Stimulated activated CD8-positive, alpha-beta memory T cell treated with anti-CD3 and anti-CD28 coated beads, Interleukin-15, amount 100 ng/mL, for 48 hours (primary cell): ENCODE data around the gene PASD1.
"Not testable (repeated sequence)": the region's sequence is repeated elsewhere in the genome, so short reads cannot be mapped to it uniquely, and the experiment has no call there.

ENCODE experiments used
- DNase-seq, 2 donors: peaks; one replicate each; pipeline ENCODE4 v3.0.0-alpha.2; 2020; ENCODE audit warnings: low read depth in 2 of 2

The PASD1 gene, protein sequence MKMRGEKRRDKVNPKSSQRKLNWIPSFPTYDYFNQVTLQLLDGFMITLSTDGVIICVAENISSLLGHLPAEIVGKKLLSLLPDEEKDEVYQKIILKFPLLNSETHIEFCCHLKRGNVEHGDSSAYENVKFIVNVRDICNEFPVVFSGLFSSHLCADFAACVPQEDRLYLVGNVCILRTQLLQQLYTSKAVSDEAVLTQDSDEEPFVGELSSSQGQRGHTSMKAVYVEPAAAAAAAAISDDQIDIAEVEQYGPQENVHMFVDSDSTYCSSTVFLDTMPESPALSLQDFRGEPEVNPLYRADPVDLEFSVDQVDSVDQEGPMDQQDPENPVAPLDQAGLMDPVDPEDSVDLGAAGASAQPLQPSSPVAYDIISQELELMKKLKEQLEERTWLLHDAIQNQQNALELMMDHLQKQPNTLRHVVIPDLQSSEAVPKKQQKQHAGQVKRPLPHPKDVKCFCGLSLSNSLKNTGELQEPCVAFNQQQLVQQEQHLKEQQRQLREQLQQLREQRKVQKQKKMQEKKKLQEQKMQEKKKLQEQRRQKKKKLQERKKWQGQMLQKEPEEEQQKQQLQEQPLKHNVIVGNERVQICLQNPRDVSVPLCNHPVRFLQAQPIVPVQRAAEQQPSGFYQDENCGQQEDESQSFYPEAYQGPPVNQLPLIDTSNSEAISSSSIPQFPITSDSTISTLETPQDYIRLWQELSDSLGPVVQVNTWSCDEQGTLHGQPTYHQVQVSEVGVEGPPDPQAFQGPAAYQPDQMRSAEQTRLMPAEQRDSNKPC

DNA sequence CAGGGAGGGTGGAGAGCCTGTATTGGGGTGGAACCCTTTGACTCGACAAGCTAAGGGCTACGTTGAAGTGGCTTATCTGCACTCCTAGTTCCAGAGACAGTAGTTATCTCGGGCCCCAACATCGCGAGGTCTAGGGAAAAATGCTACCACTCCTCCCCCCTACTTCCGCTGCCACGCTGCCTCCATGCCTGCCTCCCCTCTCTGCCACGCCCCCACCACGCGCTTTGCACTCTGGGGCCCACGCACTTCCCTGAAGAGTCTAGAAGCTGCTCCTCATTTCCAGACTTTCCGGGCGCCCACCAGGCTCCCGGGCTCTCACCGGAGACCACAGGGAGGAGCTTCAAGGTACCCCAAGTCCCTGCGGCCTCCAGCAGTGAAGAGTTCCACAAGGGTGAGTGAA is at the start of gene PASD1:
Gene PASD1, plus strand, starts transcription at position 227 of the 400 bp plus-strand sequence. CDS start 37,879 bp downstream, outside the sequence.
- DNase-seq, result no peak

DNA sequence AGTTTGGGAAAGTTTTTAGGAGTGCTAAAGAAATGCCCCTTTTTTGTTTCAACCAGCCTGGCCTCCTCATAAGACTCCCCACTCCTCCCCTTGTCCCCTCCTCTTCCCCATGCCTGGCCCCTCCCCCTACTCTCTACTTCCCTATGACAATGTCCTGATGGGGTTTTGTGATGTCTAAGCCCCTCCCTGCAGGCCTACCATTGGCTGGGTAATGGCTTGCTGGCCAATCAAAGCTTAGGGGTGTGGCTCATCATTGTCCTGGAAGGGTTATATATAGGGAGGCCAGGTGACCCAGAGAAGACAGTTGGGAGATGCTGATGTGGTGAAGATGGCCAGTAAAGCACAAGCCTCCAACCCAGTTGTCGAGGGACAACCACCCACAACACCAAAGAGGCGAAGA is 48.2 kb upstream of the PASD1 start:
- no peak for DNase-seq

DNA sequence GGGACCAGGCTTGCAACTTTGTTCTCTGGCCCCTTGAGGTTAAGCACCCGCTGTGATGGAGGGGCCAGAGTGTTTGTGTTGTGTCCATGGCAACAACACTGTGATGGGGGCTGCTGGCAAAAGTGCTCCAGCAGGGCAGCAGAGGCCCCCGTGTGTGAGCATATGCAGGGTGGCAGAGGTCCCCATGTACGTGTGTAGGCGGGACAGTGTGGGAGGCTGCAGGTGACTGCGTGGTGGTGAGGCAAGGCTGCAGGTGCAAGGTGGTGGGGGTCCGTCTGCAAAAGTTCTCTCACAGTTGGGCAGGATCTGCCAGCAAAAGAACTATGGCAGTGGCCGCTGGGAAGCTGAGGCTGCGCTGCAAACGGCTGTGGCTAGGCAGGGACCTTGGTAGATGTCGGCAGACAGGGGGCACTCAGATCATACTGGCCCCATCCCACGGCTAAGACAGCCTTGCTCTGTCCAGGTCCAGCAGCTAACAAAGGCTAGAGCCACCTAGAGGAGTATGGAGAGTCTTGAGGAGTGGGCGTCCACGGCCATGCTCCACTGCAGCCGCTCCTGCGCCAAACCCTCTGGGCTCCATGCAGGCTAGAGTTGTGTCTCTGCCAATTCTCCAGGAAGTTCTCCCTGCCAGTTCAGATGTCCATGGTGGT is 46.8 kb upstream of the PASD1 start:
- DNase-seq, result no peak

DNA sequence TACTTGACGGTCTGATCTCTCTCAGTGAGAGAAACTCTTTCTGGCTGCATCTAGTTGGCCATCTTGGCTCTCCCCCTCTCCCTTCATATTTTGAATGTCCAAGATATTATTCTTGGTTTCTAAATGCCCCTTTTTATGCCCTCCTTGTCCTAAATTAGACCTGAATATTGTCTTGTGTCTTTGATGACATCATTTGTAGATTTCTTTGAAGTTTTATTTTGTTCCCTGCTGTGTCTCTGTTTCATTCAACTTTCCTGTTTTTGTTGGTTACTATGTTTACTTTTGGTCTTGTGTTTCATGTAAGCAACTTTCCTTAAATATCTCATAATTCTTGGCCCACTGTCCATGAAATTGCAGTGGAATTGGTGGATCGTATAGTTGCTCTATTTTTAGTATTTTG is 46.1 kb upstream of the PASD1 start:
- no peak for DNase-seq

DNA sequence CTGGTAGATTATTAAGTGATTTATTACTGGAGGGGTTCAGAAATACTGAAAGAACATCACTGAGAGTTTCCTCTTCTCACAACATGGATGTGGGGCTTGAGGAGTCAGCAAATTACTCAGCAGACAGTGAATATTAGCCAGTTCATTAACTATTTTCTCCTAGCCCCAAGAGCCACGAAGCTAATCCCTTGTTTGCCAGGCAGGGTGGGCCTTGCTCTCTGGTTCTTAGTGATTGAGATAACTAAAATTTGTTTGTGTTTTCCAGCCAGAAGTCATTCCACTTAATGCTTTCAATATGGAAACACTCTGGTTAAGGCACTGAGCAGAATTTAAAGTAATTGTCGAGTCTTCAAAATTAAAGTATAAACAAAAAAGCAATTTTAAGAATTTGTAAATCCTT is 40.1 kb upstream of the PASD1 start:
- no peak for DNase-seq

GRCh38 chrX:151536571-151536970 is 26.9 kb upstream of the PASD1 start:
- DNase-seq, result no peak

DNA sequence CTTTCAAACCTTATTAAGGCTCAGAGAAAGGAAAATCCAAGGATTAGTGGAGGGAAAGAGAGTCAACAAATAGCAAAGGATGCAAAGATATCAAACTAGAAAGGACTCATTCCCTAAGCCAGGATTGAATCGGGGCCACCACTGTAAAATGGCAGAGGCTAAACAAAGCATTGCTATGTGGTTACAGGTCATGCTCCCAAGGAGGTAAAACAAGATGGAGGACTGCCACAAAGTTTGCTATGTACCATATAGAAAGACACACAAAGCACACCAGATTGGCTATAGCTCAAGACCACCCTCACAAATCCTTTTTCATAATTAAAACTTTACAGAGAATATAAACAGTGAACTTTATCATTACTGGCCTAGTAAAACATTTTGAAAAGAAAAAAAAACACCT is 25.9 kb upstream of the PASD1 start:
- DNase-seq, result no peak

DNA sequence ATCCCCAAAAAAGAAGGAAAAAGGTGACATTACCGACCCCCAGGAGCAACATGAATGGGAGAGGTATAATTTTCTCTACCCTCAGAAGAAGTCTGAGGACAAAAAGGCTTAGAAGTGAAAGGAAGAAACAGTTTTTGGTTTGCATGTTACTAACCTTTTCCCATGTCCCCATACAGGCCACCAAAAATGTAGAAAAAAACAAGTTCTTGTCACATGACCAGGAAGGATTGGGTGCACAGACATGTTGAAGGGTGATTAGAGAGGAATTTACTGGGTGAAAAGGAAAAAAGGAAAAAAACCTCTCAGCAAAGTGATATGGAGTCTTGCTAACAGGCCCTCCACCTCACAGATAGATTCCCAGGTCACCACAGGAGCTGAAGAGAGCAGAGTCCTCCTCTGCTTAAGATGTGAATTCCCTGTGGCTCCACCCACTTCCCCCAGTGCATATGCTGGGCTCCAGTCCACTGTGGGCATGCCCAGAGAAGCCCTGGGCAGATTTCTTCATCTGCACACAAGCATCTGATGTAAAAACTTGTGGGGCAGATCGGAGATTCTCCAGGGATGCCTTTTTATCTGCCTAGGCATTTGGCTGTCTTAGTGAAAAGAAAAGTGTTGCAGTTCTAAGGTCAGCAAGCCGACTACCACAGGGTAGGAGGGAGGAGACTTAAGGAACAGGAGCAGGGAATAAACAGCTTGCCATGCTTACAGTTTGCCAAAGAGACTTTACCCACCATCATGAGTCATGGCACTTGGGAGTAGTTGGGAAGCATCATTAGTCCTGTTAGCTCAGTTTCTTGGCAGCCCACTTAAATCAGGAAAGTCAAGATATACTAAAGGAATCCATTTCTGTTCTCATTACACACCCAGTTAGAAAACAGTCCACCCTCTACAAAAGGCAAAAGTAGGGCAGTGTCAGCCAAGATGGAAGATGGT is 25.0 kb upstream of the PASD1 start:
- no peak for DNase-seq

DNA sequence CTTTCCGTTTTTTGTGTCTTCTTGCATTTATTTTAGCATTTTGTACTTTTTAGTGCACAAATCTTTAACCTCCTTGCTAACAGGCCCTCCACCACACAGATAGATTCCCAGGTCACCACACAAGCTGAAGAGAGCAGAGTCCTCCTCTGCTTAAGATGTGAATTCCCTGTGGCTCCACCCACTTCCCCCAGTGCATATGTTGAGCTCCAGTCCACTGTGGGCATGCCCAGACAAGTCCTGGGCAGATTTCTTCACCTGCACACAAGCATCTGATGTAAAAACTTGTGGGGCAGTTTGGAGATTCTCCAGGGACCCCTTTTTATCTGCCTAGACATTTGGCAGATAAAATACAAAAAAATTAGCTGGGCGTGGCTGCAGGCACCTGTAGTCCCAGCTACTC is 19.8 kb upstream of the PASD1 start:
- DNase-seq, result no peak

DNA sequence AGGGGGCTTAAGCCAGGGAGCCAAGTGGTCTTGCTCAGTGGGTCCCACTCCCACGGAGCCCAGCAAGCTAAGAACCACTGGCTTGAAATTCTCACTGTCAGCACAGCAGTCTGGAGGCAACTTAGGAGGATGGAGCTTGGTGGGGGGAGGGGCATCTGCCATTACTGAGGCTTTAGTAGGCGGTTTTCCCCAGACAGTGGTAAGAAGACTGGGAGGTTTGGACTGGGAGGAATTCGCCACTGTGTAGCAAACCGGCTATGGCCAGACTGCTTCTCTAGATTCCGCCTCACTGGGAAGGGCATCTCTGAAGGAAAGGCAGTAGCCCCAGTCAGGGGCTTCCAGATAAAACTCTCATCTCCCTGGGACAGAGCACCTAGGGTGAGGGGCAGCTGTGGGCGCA is 17.2 kb upstream of the PASD1 start:
- DNase-seq, result not testable (repeated sequence)

DNA sequence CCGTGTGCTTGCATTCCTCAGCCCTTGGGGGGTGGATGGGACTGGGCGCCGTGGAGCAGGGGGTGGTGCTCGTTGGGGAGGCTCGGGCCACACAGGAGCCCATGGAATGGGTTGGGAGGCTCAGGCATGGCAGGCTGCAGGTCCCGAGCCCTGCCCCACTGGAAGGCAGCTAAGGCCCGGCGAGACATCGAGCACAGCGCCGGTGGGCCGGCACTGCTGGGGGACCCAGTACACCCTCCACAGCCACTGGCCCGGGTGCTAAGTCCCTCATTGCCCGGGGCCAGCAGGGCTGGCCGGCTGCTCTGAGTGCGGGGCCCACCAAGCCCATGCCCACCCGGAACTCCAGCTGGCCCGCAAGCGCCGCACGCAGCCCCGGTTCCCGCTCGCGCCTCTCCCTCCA is 12.3 kb upstream of the PASD1 start:
- not testable (repeated sequence) for DNase-seq

- no peak for DNase-seq
Measured at GRCh38 chrX:151552743-151553142, 10.7 kb upstream of the PASD1 start.

- DNase-seq, result not testable (repeated sequence)
Measured at GRCh38 chrX:151555301-151555700, 8.2 kb upstream of the PASD1 start.

GRCh38 chrX:151562485-151562884 is 990 bp upstream of the PASD1 start:
- DNase-seq, result not testable (repeated sequence)

DNA sequence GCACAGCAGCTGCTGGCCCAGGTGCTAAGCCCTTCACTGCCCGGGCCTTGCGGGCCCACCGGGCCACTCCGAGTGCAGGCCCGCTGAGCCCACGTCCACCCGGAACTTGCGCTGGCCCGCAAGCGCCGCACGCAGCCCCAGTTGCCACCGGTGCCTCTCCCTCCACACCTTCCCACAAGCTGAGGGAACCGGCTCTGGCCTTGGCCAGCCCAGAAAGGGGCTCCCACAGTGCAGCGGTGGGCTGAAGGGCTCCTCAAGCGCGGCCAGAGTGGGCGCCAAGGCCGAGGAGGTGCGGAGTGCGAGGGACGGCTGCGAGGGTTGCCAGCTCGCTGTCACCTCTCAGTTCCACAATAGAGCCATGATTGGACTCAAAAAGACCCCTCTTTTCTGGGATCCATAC is 472 bp upstream of the PASD1 start:
- not testable (repeated sequence) for DNase-seq

GRCh38 chrX:151564035-151564434 is 560 bp downstream of the PASD1 start:
- DNase-seq, result no peak

DNA sequence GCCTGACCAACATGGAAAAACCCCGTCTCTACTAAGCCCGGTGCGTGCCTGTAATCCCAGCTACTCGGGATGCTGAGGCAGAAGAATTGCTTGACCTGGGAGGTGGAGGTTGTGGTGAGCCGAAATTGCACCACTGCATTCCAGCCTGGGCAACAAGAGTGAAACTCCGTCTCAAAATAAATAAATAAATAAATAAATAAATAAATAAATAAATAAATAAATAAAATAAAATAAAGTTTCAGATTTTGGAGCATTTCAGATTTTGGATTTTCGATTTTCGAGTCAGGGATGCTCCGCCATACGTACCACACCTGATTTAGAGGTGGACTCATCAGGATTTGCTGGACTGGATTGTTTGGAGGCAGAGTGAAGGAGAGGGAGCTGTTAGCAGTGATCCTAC is 3.4 kb downstream of the PASD1 start:
- not testable (repeated sequence) for DNase-seq

- no peak for DNase-seq
Measured at GRCh38 chrX:151570561-151570960, 7.1 kb downstream of the PASD1 start.

DNA sequence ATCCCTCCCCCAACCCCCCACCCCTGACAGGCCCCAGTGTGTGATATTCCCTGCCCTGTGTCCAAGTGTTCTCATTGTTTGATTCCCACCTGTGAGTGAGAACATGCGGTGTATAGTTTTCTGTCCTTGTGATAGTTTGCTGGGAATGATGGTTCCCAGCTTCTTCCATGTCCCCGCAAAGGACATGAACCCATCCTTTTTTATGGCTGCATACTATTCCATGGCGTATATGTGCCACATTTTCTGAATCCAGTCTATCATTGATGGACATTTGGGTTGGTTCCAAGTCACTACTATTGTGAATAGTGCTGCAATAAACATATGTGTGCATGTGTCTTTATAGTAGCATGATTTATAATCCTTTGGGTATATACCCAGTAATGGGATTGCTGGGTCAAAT is 29.9 kb downstream of the PASD1 start:
- not testable (repeated sequence) for DNase-seq

DNA sequence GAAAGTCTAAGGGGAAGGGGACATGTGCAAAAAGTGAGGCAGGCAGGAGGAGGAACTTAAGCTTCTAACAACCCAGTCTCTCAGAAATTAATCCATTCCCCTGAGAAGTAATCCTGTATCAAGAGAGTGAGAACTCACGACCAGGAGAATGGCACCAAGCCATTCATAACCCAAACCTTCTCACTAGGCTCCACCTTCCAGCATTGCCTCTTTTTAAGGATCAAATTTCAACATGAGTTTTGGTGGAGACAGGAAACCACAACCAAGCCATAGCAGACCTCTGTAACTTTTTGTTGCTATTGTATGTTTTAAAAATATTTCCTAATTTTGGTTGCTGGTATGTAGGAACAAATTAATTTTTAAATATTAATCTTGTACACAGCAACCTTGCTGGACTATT is 32.8 kb downstream of the PASD1 start:
- no peak for DNase-seq

GRCh38 chrX:151604931-151605330 is 41.5 kb downstream of the PASD1 start:
- no peak for DNase-seq
